Ovary (tissue), 9 donors: ENCODE results near the gene PRG2. TPM values are rescaled to one million over a fixed set of nuclear protein-coding genes. Genes with fewer than 3 reads are reported as not detected.

Experiments used
- DNase-seq, 5 donors: peaks; one replicate each; pipeline ENCODE4 v3.0.0-alpha.2; 2019 to 2020
- H3K27ac ChIP-seq, 2 donors: fragments of 200-600 bp; one replicate each; pipeline versions ENCODE4 v1.5.1 to v1.8.0; 2019 to 2022
- H3K27me3 ChIP-seq: fragments of 200-600 bp; one replicate; pipeline ENCODE4 v1.8.0; 2022
- H3K36me3 ChIP-seq: fragments of 200-600 bp; sonication (generic); one replicate; pipeline ENCODE4 v1.5.1; 2019
- H3K4me1 ChIP-seq: one replicate; pipeline ENCODE4 v1.8.1; 2013; ENCODE audit warnings: mild to moderate bottlenecking, moderate library complexity; ENCODE audit not compliant: insufficient read depth
- H3K4me3 ChIP-seq: fragments of 200-600 bp; sonication (generic); one replicate; pipeline ENCODE4 v1.5.1; 2017
- H3K9me3 ChIP-seq, 2 donors: fragments of 200-600 bp in 1 of 2; sonication (generic) in 1 of 2; one replicate each; pipeline versions ENCODE4 v1.5.1 to v1.8.1; 2013 to 2019; ENCODE audit warnings: mild to moderate bottlenecking in 1 of 2, moderate library complexity in 1 of 2
- EP300 ChIP-seq: sonication (generic); formaldehyde crosslinking; IDR thresholded peaks from one replicate; pipeline ENCODE4 v1.6.1; 2017; ENCODE audit warnings: antibody characterized with exemption
- POLR2A ChIP-seq: fragments of 450-650 bp; IDR thresholded peaks from one replicate; pipeline ENCODE4 v1.6.1; 2017; ENCODE audit warnings: antibody characterized with exemption, mild to moderate bottlenecking, moderate library complexity
- WGBS, 3 donors: extraction: QIAGEN DNeasy Blood & Tissue Kit in 1 of 3; methylation state at CpG; one replicate each; pipeline versions ENCODE4 v1.1.5 to v1.1.7; 2013 to 2017; 5-methylcytosine and 5-hydroxymethylcytosine counted together
- intact Hi-C, 4 donors: fragments of 100-400 bp; cut with DNase I; formaldehyde crosslinking; loops; one replicate each; pipeline versions ENCODE4 v1.11.0 to v1.15.1; 2022 to 2023
- polyA plus RNA-seq, 2 donors: library from polyadenylated mRNA; stranded (reverse); fragments of 200-250 nt in 1 of 2; fragments of 350-450 nt in 1 of 2; fragmentation: Illumina TruSeq in 1 of 2; extraction: RNeasy Lipid Tissue Mini Kit (QIAGEN cat#74804) in 1 of 2; gene quantifications; one replicate each; pipeline ENCODE4 v1.2.3, GENCODE V29; 2013 to 2014
- total RNA-seq, 7 donors: library from RNA; depleted of rRNA in 2 of 7; stranded (reverse); fragments of >200 nt in 2 of 7; fragmentation: NEBNext Ultra II Directional in 3 of 7; extraction: Animal tissue kit (Norgen Biotek cat#: 25700) in 3 of 7; gene quantifications; one replicate each; pipeline versions ENCODE4 v1.1.0 to v1.2.4, GENCODE V29; 2016 to 2023
- TF ChIP-seq, protein P1 (sequence below), 3 donors: fragments of 450-650 bp in 2 of 3; fragments of 200-600 bp in 1 of 3; IDR thresholded peaks; one replicate each; pipeline versions ENCODE4 v1.5.1 to v1.8.0; 2016 to 2022; ENCODE audit warnings: antibody characterized with exemption in 3 of 3, mild to moderate bottlenecking in 1 of 3
- donor health status: DM: no; HTN: no; CAD: no; lungs with moderate emphysema.
- donor health status: DM: no; HTN: no; CAD: no.
- donor health status: Bipolar disorder and iron deficiency.
- donor health status: DM: yes; HTN: yes; CAD: no.
- donor health status: DM: no; HTN: no; CAD: no.
- donor health status: DM: yes; HTN: yes; CAD: no.

The PRG2 gene
- total and polyA plus RNA-seq, 9 donors: 0.15 TPM; not detected in 8

GRCh38 chr11:57399972-57400578 is 9.6 kb upstream of the PRG2 start:
- TF ChIP-seq POLR2A: no peak
- TF ChIP-seq, protein P1, sequence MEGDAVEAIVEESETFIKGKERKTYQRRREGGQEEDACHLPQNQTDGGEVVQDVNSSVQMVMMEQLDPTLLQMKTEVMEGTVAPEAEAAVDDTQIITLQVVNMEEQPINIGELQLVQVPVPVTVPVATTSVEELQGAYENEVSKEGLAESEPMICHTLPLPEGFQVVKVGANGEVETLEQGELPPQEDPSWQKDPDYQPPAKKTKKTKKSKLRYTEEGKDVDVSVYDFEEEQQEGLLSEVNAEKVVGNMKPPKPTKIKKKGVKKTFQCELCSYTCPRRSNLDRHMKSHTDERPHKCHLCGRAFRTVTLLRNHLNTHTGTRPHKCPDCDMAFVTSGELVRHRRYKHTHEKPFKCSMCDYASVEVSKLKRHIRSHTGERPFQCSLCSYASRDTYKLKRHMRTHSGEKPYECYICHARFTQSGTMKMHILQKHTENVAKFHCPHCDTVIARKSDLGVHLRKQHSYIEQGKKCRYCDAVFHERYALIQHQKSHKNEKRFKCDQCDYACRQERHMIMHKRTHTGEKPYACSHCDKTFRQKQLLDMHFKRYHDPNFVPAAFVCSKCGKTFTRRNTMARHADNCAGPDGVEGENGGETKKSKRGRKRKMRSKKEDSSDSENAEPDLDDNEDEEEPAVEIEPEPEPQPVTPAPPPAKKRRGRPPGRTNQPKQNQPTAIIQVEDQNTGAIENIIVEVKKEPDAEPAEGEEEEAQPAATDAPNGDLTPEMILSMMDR (IDR thresholded peaks at IDR 0.05): no peak
- no peak for TF ChIP-seq EP300
- no peak overlapping the region for H3K4me3 ChIP-seq
- H3K36me3 ChIP-seq: no peaks in the 10 kb centered on the region
- intact Hi-C loops: no loop called here
- no peak overlapping the region for H3K27ac ChIP-seq
- 77 to 82% (median 79%) methylated on average over 4 of the region's 4 CpGs for WGBS, 3 donors
- no peaks in the 10 kb centered on the region for H3K4me1 ChIP-seq
- no peaks in the 10 kb centered on the region for H3K27me3 ChIP-seq
- no peak for DNase-seq
- H3K9me3 ChIP-seq: no peaks in the 10 kb centered on the region

DNA sequence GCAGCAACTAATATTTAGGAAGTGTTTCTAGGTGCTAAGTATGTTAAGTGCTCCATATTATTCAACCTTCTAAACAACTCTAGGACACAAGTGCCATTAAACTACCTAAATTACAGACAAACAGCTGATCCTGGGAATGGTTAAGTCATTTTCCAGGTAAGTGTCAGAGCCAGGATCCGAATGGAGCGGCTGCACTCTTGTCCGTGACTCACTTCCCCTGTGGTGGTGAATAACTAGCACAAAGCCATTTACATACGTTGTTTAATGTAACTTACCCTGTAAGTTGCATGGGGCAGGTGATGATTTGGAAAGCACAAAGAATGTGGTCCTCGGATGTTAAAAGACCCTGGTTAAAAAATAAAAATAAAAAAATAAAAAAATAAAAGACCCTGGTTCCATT is 8.8 kb upstream of the PRG2 start:
- WGBS, 3 donors: 71 to 77% (median 76%) methylated on average over 5 of the region's 5 CpGs
- DNase-seq: no peak
- TF ChIP-seq, protein P1 (IDR thresholded peaks at IDR 0.05): no peak
- no peak for TF ChIP-seq EP300
- no peak for TF ChIP-seq POLR2A
- Histone ChIP-seq H3K36me3 (no peaks in the 10 kb centered on the region), H3K27ac (no peak overlapping the region), H3K4me1 (no peaks in the 10 kb centered on the region), H3K9me3 (no peaks in the 10 kb centered on the region), H3K4me3 (no peak overlapping the region), H3K27me3 (no peaks in the 10 kb centered on the region)
- intact Hi-C loops: no loop called here

DNA sequence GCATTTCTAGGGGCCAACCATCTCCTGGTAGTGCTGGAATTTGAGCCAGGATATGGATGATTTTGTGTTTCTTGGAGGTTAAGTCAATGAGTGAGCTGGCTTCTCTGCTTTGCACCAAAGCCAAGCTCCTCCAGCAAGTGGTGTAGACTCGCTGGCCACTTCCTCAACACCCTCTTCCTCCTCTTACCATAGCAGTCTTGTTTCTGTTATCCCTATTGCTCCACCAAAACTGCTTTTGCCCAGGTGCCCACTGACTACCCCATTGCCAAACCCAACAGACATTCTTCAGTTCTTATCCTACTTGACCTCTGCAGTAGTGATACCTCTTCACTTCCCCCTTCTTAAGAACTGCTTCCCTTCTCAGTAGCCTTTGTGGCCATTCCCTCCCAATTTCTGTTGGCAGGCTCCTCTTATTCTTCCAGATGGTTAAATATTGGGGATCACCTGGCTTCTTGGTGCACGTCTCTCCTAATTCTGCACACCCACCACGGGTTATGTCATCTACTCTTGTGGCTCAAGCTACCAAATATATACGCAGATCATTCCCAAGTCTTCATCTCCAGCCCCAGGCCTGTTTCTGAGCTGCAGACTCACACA is 7.0 kb upstream of the PRG2 start:
- no peak for DNase-seq
- no peaks in the 10 kb centered on the region for H3K27me3 ChIP-seq
- H3K4me3 ChIP-seq: no peak overlapping the region
- no peak overlapping the region for H3K27ac ChIP-seq
- no peaks in the 10 kb centered on the region for H3K9me3 ChIP-seq
- WGBS, 3 donors: 74 to 89% (median 76%) methylated on average over 4 of the region's 4 CpGs
- intact Hi-C loops: no loop called here
- TF ChIP-seq POLR2A (no peak), EP300 (no peak)
- TF ChIP-seq, protein P1 (IDR thresholded peaks at IDR 0.05): no peak
- H3K4me1 ChIP-seq: no peaks in the 10 kb centered on the region
- no peaks in the 10 kb centered on the region for H3K36me3 ChIP-seq

- Histone ChIP-seq H3K36me3 (no peaks in the 10 kb centered on the region), H3K4me1 (no peaks in the 10 kb centered on the region), H3K27me3 (no peaks in the 10 kb centered on the region), H3K9me3 (no peaks in the 10 kb centered on the region), H3K4me3 (no peak overlapping the region), H3K27ac (no peak overlapping the region)
- TF ChIP-seq POLR2A: no peak
- TF ChIP-seq, protein P1 (IDR thresholded peaks at IDR 0.05): no peak
- no peak for TF ChIP-seq EP300
- intact Hi-C loops: no loop called here
- no peak for DNase-seq
- 63 to 69% (median 69%) methylated on average over 2 of the region's 2 CpGs for WGBS, 3 donors
Measured at GRCh38 chr11:57396744-57397143, 6.3 kb upstream of the PRG2 start.
